IPS DF 6.9 (cell line): ENCODE measurements around the gene FOXL1.

Experiments
- DNase-seq: peaks from one replicate; pipeline ENCODE4 v3.0.0-alpha.2; 2013; ENCODE audit warnings: low read depth, low spot score
- H3K27ac ChIP-seq: one replicate; pipeline ENCODE4 v1.5.1; 2013; ENCODE audit warnings: low read length, control low read depth
- H3K27me3 ChIP-seq: 2 replicates; pipeline ENCODE4 v1.6.1; 2013; ENCODE audit warnings: mild to moderate bottlenecking, low read length; ENCODE audit not compliant: control insufficient read depth, insufficient read depth
- H3K36me3 ChIP-seq: 2 replicates; pipeline ENCODE4 v1.6.1; 2013; ENCODE audit warnings: low read length; ENCODE audit not compliant: control insufficient read depth, insufficient read depth
- H3K4me1 ChIP-seq: 2 replicates; pipeline ENCODE4 v1.6.1; 2013; ENCODE audit warnings: low read length; ENCODE audit not compliant: control insufficient read depth, insufficient read depth
- H3K4me3 ChIP-seq: 2 replicates; pipeline ENCODE4 v1.5.1; 2013; ENCODE audit warnings: mild to moderate bottlenecking, low read length
- H3K9me3 ChIP-seq: 2 replicates; pipeline ENCODE4 v1.6.1; 2013; ENCODE audit warnings: low read length, inconsistent platforms; ENCODE audit not compliant: control insufficient read depth, insufficient read depth
- WGBS: extraction: QIAGEN DNeasy Blood & Tissue Kit; methylation state at CpG from one replicate; pipeline ENCODE4 v1.1.7; 2013; ENCODE audit warnings: mixed read lengths, missing lambda C conversion rate; ENCODE audit not compliant: insufficient read length, insufficient coverage; 5-methylcytosine and 5-hydroxymethylcytosine counted together

FOXL1 gene

GRCh38 chr16:86568677-86569623 lies 9.4 kb upstream of the FOXL1 start:
- Histone ChIP-seq H3K9me3 (no peaks in the 10 kb centered on the region), H3K36me3 (no peaks in the 10 kb centered on the region), H3K27ac (no peak overlapping the region), H3K4me3 (no peak overlapping the region; the same call in 1 of the 2 replicates), H3K27me3 (peaks cover 87% of the 10 kb centered on the region), H3K4me1 (peaks cover 8% of the 10 kb centered on the region)
- no CpG with 5 or more reads among the region's 33 CpGs for WGBS
- DNase-seq, result no peak

GRCh38 chr16:86569701-86570447 lies 8.5 kb upstream of the FOXL1 start:
- Histone ChIP-seq H3K36me3 (no peaks in the 10 kb centered on the region), H3K27ac (no peak overlapping the region), H3K4me1 (peaks cover 8% of the 10 kb centered on the region), H3K4me3 (no peak overlapping the region), H3K9me3 (no peaks in the 10 kb centered on the region), H3K27me3 (peaks cover 87% of the 10 kb centered on the region)
- 100% methylated on average over 1 of the region's 13 CpGs for WGBS
- DNase-seq, result no peak

- H3K9me3 ChIP-seq, result no peaks in the 10 kb centered on the region
- H3K27me3 ChIP-seq, result peaks cover 84% of the 10 kb centered on the region
- H3K27ac ChIP-seq, result no peak overlapping the region
- H3K36me3 ChIP-seq, result no peaks in the 10 kb centered on the region
- whole genome bisulfite sequencing, result no CpG with 5 or more reads among the region's 28 CpGs
- H3K4me3 ChIP-seq, result no peak overlapping the region
- no peak for DNase-seq
- H3K4me1 ChIP-seq, result peaks cover 10% of the 10 kb centered on the region
These were observed 7.5 kb upstream of the FOXL1 start for GRCh38 chr16:86570558-86571529.

- no peak for DNase-seq
- H3K27me3 ChIP-seq, result peaks cover 80% of the 10 kb centered on the region
- H3K4me1 ChIP-seq, result peaks cover 7% of the 10 kb centered on the region; the same call in 1 of the 2 replicates
- H3K9me3 ChIP-seq, result no peaks in the 10 kb centered on the region
- no peaks in the 10 kb centered on the region for H3K36me3 ChIP-seq
- WGBS, result no CpG with 5 or more reads among the region's 10 CpGs
- no peak overlapping the region for H3K4me3 ChIP-seq
- H3K27ac ChIP-seq, result no peak overlapping the region
These were observed 6.8 kb upstream of the FOXL1 start for GRCh38 chr16:86571530-86571915.

- H3K4me3 ChIP-seq, result no peak overlapping the region
- no CpG with 5 or more reads among the region's 12 CpGs for WGBS
- no peak for DNase-seq
- H3K27ac ChIP-seq, result no peak overlapping the region
- H3K27me3 ChIP-seq, result peaks cover 83% of the 10 kb centered on the region
- H3K36me3 ChIP-seq, result no peaks in the 10 kb centered on the region
- H3K4me1 ChIP-seq, result peaks cover 7% of the 10 kb centered on the region; the same call in 1 of the 2 replicates
- H3K9me3 ChIP-seq, result no peaks in the 10 kb centered on the region
These were observed 6.3 kb upstream of the FOXL1 start for GRCh38 chr16:86572041-86572521.

- Histone ChIP-seq H3K36me3 (no peaks in the 10 kb centered on the region), H3K27ac (no peak overlapping the region), H3K27me3 (peaks cover 84% of the 10 kb centered on the region), H3K9me3 (no peaks in the 10 kb centered on the region), H3K4me1 (peaks cover 7% of the 10 kb centered on the region; the same call in 1 of the 2 replicates), H3K4me3 (no peak overlapping the region)
- WGBS, result no CpG with 5 or more reads among the region's 8 CpGs
- no peak for DNase-seq
These were observed 5.7 kb upstream of the FOXL1 start for GRCh38 chr16:86572606-86573005.

GRCh38 chr16:86573215-86573614 lies 5.1 kb upstream of the FOXL1 start:
- Histone ChIP-seq H3K4me1 (peaks cover 7% of the 10 kb centered on the region; the same call in 1 of the 2 replicates), H3K27ac (no peak overlapping the region), H3K9me3 (no peaks in the 10 kb centered on the region), H3K4me3 (no peak overlapping the region), H3K27me3 (peaks cover 85% of the 10 kb centered on the region), H3K36me3 (no peaks in the 10 kb centered on the region)
- WGBS, result no CpG with 5 or more reads among the region's 8 CpGs
- DNase-seq, result no peak

GRCh38 chr16:86573646-86574508 lies 4.5 kb upstream of the FOXL1 start:
- Histone ChIP-seq H3K4me1 (peaks cover 10% of the 10 kb centered on the region), H3K36me3 (no peaks in the 10 kb centered on the region), H3K27me3 (peaks cover 85% of the 10 kb centered on the region), H3K9me3 (no peaks in the 10 kb centered on the region), H3K4me3 (no peak overlapping the region), H3K27ac (no peak overlapping the region)
- WGBS, result no CpG with 5 or more reads among the region's 13 CpGs
- DNase-seq, result no peak

- no peak overlapping the region for H3K4me3 ChIP-seq
- DNase-seq, result no peak
- peaks cover 86% of the 10 kb centered on the region for H3K27me3 ChIP-seq
- no peaks in the 10 kb centered on the region for H3K36me3 ChIP-seq
- no CpG with 5 or more reads among the region's 4 CpGs for WGBS
- H3K9me3 ChIP-seq, result no peaks in the 10 kb centered on the region
- H3K4me1 ChIP-seq, result peaks cover 10% of the 10 kb centered on the region
- no peak overlapping the region for H3K27ac ChIP-seq
These were observed 3.7 kb upstream of the FOXL1 start for GRCh38 chr16:86574646-86575045.
